BE2C (cell line): ENCODE results near the gene ULK4.

ENCODE experiments used
- DNase-seq: peaks from one replicate; pipeline ENCODE4 v3.0.0-alpha.2; 2020
- H3K27me3 ChIP-seq: fragments of 250-450 bp; sonication (Bioruptor Pico); 2 replicates; pipeline ENCODE4 v1.5.1; 2020; ENCODE audit warnings: mild to moderate bottlenecking
- H3K36me3 ChIP-seq: fragments of 250-450 bp; sonication (Bioruptor Pico); 2 replicates; pipeline ENCODE4 v1.5.1; 2020; ENCODE audit warnings: mild to moderate bottlenecking
- H3K4me1 ChIP-seq: fragments of 250-450 bp; sonication (Bioruptor Pico); 2 replicates; pipeline ENCODE4 v1.5.1; 2020
- H3K4me3 ChIP-seq: 2 replicates; pipeline ENCODE4 v1.5.1; 2011; ENCODE audit warnings: low read depth, low read length
- H3K9me3 ChIP-seq: fragments of 250-450 bp; sonication (Bioruptor Pico); 2 replicates; pipeline ENCODE4 v1.5.1; 2020
- TF ChIP-seq, protein P1 (sequence below): IDR thresholded peaks from 2 replicates; pipeline ENCODE4 v1.5.1; 2012; ENCODE audit warnings: mild to moderate bottlenecking, low read depth, low read length

The ULK4 gene

GRCh38 chr3:41518626-41519025 is 443.3 kb downstream of the ULK4 start:
- no peaks in the 10 kb centered on the region for H3K27me3 ChIP-seq

GRCh38 chr3:41508063-41508696 is 453.7 kb downstream of the ULK4 start:
- no peaks in the 10 kb centered on the region for H3K36me3 ChIP-seq
- H3K9me3 ChIP-seq = no peaks in the 10 kb centered on the region
- H3K4me1 ChIP-seq = no peaks in the 10 kb centered on the region
- H3K4me3 ChIP-seq = no peak overlapping the region
- no peak for DNase-seq
- TF ChIP-seq, protein P1, sequence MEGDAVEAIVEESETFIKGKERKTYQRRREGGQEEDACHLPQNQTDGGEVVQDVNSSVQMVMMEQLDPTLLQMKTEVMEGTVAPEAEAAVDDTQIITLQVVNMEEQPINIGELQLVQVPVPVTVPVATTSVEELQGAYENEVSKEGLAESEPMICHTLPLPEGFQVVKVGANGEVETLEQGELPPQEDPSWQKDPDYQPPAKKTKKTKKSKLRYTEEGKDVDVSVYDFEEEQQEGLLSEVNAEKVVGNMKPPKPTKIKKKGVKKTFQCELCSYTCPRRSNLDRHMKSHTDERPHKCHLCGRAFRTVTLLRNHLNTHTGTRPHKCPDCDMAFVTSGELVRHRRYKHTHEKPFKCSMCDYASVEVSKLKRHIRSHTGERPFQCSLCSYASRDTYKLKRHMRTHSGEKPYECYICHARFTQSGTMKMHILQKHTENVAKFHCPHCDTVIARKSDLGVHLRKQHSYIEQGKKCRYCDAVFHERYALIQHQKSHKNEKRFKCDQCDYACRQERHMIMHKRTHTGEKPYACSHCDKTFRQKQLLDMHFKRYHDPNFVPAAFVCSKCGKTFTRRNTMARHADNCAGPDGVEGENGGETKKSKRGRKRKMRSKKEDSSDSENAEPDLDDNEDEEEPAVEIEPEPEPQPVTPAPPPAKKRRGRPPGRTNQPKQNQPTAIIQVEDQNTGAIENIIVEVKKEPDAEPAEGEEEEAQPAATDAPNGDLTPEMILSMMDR = no peak
- no peaks in the 10 kb centered on the region for H3K27me3 ChIP-seq

More at GRCh38 chr3:41518626-41519025, 443.3 kb downstream of the ULK4 start:
- TF ChIP-seq, protein P1 = no peak
- Histone ChIP-seq H3K4me3 (no peak overlapping the region), H3K36me3 (no peaks in the 10 kb centered on the region), H3K9me3 (no peaks in the 10 kb centered on the region), H3K4me1 (no peaks in the 10 kb centered on the region)
- no peak for DNase-seq

DNA sequence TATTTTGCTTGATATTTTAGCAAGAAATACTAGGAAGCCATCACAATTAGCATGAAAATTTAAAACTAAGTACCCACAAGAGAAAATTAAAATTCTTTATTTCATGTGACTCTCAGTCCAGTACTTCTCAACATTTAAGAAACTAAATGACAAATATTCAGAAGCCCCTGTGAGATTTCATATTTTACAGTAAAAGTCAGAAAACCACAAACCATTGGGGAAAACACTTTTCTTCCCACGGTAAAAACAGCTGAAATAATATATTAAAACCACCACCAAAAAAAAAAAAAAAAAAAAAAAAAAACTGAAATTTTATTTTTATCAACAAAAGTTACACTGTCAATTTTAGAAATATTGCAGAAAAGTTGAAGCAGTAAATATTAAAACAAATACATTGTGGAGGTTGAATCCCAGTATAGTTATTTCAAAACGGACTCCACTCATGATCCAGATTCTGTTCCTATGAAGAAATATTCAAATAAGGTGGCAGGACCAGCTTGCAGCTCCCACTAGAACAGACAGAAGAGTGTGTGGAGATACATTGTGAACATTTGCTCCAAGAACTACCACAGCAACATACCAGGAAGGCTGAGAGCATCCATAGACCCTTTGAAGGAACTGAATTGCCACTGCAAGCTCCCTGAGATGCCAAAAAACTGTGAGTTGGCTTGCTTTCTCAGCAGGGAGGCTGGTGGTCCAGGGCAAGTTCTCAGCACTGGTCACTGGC is 454.4 kb downstream of the ULK4 start:
- Histone ChIP-seq H3K9me3 (no peaks in the 10 kb centered on the region), H3K36me3 (no peaks in the 10 kb centered on the region), H3K4me3 (no peak overlapping the region), H3K4me1 (no peaks in the 10 kb centered on the region), H3K27me3 (no peaks in the 10 kb centered on the region)
- no peak for DNase-seq
- TF ChIP-seq, protein P1 = no peak

DNA sequence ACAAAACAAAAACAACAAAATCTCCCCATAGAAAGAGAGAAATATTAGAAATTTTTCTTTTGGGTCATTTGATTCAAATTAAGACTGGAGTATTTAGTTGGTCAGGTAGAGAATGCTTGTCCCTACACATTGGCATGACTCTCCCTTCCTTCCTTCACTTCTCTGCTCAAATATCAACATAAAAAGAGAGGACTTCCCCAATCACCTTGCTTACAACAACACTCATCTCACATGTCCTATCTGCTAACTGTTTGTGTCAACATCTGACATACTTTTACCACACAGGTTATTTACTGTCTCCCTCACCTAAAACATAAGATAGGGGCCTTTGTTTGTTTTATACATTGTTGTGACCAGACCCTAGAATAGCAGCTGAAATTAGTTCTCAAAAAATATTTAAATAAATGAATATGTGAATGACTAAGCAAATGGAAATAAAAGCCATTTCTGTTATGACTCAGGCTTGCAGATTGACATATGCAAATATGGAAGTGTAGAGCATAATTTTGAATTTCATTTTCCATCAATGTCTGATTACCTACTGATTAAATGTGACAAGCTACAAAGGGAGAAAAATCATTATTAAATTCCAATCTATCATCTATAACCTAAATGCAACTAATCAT is 457.8 kb downstream of the ULK4 start:
- TF ChIP-seq, protein P1 = no peak
- Histone ChIP-seq H3K9me3 (no peaks in the 10 kb centered on the region), H3K36me3 (no peaks in the 10 kb centered on the region), H3K4me3 (no peak overlapping the region), H3K27me3 (no peaks in the 10 kb centered on the region), H3K4me1 (no peaks in the 10 kb centered on the region)
- DNase-seq = no peak

DNA sequence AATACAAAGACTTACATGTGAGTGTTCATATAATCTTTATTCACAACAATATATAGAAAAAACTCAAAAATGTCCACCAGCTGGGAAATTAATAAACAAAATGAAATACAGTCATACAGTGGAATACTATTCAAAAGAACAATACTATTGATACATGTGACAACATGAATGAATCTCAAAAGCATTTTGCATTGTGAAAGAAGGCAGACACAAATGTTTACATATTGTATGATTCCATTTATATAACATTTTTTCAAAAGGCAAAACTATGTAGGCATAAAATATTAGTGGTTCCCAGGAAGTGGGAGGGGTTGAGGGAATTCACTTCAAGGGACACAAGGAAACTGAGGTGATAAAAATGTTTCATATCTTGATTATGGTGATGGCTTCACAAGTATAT is 459.4 kb downstream of the ULK4 start:
- Histone ChIP-seq H3K36me3 (no peaks in the 10 kb centered on the region), H3K27me3 (no peaks in the 10 kb centered on the region), H3K4me3 (no peak overlapping the region), H3K9me3 (no peaks in the 10 kb centered on the region), H3K4me1 (no peaks in the 10 kb centered on the region)
- TF ChIP-seq, protein P1 = no peak
- DNase-seq = no peak

GRCh38 chr3:41502023-41502422 is 459.9 kb downstream of the ULK4 start:
- Histone ChIP-seq H3K4me3 (no peak overlapping the region), H3K4me1 (no peaks in the 10 kb centered on the region), H3K27me3 (no peaks in the 10 kb centered on the region), H3K36me3 (no peaks in the 10 kb centered on the region), H3K9me3 (no peaks in the 10 kb centered on the region)
- TF ChIP-seq, protein P1 = no peak
- DNase-seq = no peak
